PC-9 (cell line): ENCODE measurements around the gene PET100. TPM values are rescaled to one million over a fixed set of nuclear protein-coding genes. Genes with fewer than 3 reads are reported as not detected.

Experiments used
- BruUV-seq: library from RNA; stranded (reverse); fragments of 400-500 nt; replicated peaks from 2 replicates; lab custom pipeline; 2021; lab: Mats Ljungman, UMichigan
- CTCF ChIA-PET: fragments of 300-600 bp; sonication (Branson Sonifier 250); formaldehyde crosslinking; loops from one replicate; lab custom pipeline; 2022; ENCODE audit warnings: antibody characterized with exemption; lab: Charles Lee
- POLR2A ChIA-PET: fragments of 300-600 bp; sonication (Branson Sonifier 250); formaldehyde crosslinking; loops from one replicate; lab custom pipeline; 2022; ENCODE audit warnings: antibody characterized with exemption; ENCODE audit not compliant: unreplicated experiment; lab: Charles Lee
- DNase-seq, 2 experiments: peaks; one replicate each; pipeline versions ENCODE4 v3.0.0 to v3.0.0-alpha.2; 2015 to 2022; ENCODE audit warnings: mixed read lengths in 1 of 2
- H2AFZ ChIP-seq: fragments of 200-600 bp; sonication (generic); 2 replicates; pipeline ENCODE4 v1.8.1; 2017; ENCODE audit warnings: antibody characterized with exemption
- H3F3A ChIP-seq: fragments of 200-600 bp; sonication (generic); 2 replicates; pipeline ENCODE4 v1.8.1; 2017; ENCODE audit warnings: antibody characterized with exemption, mild to moderate bottlenecking, low read depth; ENCODE audit not compliant: insufficient read depth
- H3K27ac ChIP-seq: fragments of 200-600 bp; sonication (generic); 2 replicates; pipeline ENCODE4 v1.6.1; 2016; ENCODE audit warnings: mixed run types
- H3K27me3 ChIP-seq: fragments of 200-600 bp; sonication (generic); 2 replicates; pipeline ENCODE4 v1.6.1; 2016; ENCODE audit warnings: low read depth, mixed run types; ENCODE audit not compliant: insufficient read depth
- H3K36me3 ChIP-seq: fragments of 200-600 bp; sonication (generic); 2 replicates; pipeline ENCODE4 v1.6.1; 2016; ENCODE audit warnings: low read depth, mixed run types
- H3K4me1 ChIP-seq: fragments of 200-600 bp; sonication (generic); replicated peaks from 2 replicates; pipeline ENCODE4 v1.6.1; 2016; ENCODE audit warnings: mixed run types; ENCODE audit not compliant: insufficient read depth
- H3K4me2 ChIP-seq: fragments of 200-600 bp; sonication (generic); 2 replicates; pipeline ENCODE4 v1.6.1; 2017; ENCODE audit warnings: mixed run types
- H3K4me3 ChIP-seq: fragments of 200-600 bp; sonication (generic); 2 replicates; pipeline ENCODE4 v1.6.1; 2016; ENCODE audit warnings: mixed run types
- H3K79me2 ChIP-seq: fragments of 200-600 bp; sonication (generic); 2 replicates; pipeline ENCODE4 v1.6.1; 2017; ENCODE audit warnings: low read depth, mixed run types
- H3K9me2 ChIP-seq: fragments of 200-600 bp; sonication (generic); 2 replicates; pipeline ENCODE4 v1.8.1; 2017; ENCODE audit warnings: mild to moderate bottlenecking; ENCODE audit not compliant: insufficient read depth
- H3K9me3 ChIP-seq: fragments of 200-600 bp; sonication (generic); 2 replicates; pipeline ENCODE4 v1.8.1; 2016; ENCODE audit warnings: low read depth; ENCODE audit not compliant: insufficient read depth
- H4K20me1 ChIP-seq: fragments of 200-600 bp; sonication (generic); 2 replicates; pipeline ENCODE4 v1.8.1; 2017; ENCODE audit not compliant: insufficient read depth
- CTCF ChIP-seq: fragments of 200-600 bp; sonication (generic); conservative IDR thresholded peaks from 2 replicates; pipeline ENCODE4 v1.6.1; 2017; ENCODE audit warnings: mixed run types, antibody characterized with exemption, mild to moderate bottlenecking, moderate library complexity
- EZH2 ChIP-seq: fragments of 200-600 bp; sonication (generic); IDR thresholded peaks from 2 replicates; pipeline ENCODE4 v1.8.0; 2017; ENCODE audit warnings: antibody characterized with exemption, low read depth
- intact Hi-C: fragments of 100-400 bp; cut with micrococcal nuclease; formaldehyde crosslinking; loops from one replicate; pipeline ENCODE4 v1.10.0; 2022; ENCODE audit not compliant: unreplicated experiment
- total RNA-seq: library from RNA; stranded (reverse); gene quantifications from 2 replicates; pipeline ENCODE4 v1.2.3, GENCODE V29; 2021

Gene PET100
- total RNA-seq, 1 experiment from 2014 or later = 149 TPM

GRCh38 chr19:7670150-7670783, 40.7 kb downstream of the PET100 start:
- H3K9me3 ChIP-seq = 0 out of 2 replicates have a peak, but pooled peaks cover 3% of the 10 kb centered on the region
- H3K36me3 ChIP-seq = no peaks in the 10 kb centered on the region
- no peak for DNase-seq
- no peak overlapping the region for H3K4me3 ChIP-seq
- no peak overlapping the region for H3K4me2 ChIP-seq
- no TSS peak for BruUV-seq
- peaks cover 8% of the 10 kb centered on the region; the same call in 1 of the 2 replicates for H3K4me1 ChIP-seq
- no peaks in the 10 kb centered on the region for H3K9me2 ChIP-seq
- H3K27me3 ChIP-seq = peaks cover 72% of the 10 kb centered on the region
- no peak overlapping the region for H2AFZ ChIP-seq
- TF ChIP-seq EZH2 = no peak
- no peak for TF ChIP-seq CTCF
- intact Hi-C loops = loop anchor here (10.0 kb wide), 2 partner anchors 255 to 315 kb away; partner anchors contain the start of genes CTXN1 and SNAPC2
- H4K20me1 ChIP-seq = no peaks in the 10 kb centered on the region
- ChIA-PET CTCF (interaction anchor here (0.8 kb wide), 1 partner anchor 266 kb away, joined by 3 read pairs; no protein-coding TSS in a partner anchor), POLR2A (no interaction called here)
- no peaks in the 10 kb centered on the region for H3K79me2 ChIP-seq
- H3F3A ChIP-seq = no peaks in the 10 kb centered on the region
- no peak overlapping the region for H3K27ac ChIP-seq

- Histone ChIP-seq H3K36me3 (no peaks in the 10 kb centered on the region), H4K20me1 (no peaks in the 10 kb centered on the region), H3K4me1 (peaks cover 8% of the 10 kb centered on the region; the same call in 1 of the 2 replicates), H3K27ac (no peak overlapping the region), H3K27me3 (peaks cover 76% of the 10 kb centered on the region), H3K4me2 (no peak overlapping the region), H3K4me3 (no peak overlapping the region), H3F3A (no peaks in the 10 kb centered on the region), H3K9me3 (0 out of 2 replicates have a peak, but pooled peaks cover 3% of the 10 kb centered on the region), H2AFZ (no peak overlapping the region), H3K9me2 (no peaks in the 10 kb centered on the region), H3K79me2 (no peaks in the 10 kb centered on the region)
- CTCF ChIA-PET = interaction anchor here (0.8 kb wide), 1 partner anchor 266 kb away, joined by 3 read pairs; no protein-coding TSS in a partner anchor
- intact Hi-C loops = loop anchor here (10.0 kb wide), 2 partner anchors 254 to 316 kb away; partner anchors contain the start of genes CTXN1 and SNAPC2
- BruUV-seq = no TSS peak
- no peak for DNase-seq
- POLR2A ChIA-PET = no interaction called here
- TF ChIP-seq CTCF (no peak), EZH2 (no peak)
Measured at GRCh38 chr19:7670790-7671189, 41.2 kb downstream of the PET100 start.

GRCh38 chr19:7672522-7672921, 42.9 kb downstream of the PET100 start:
- BruUV-seq = no TSS peak
- H3K9me2 ChIP-seq = no peaks in the 10 kb centered on the region
- intact Hi-C loops = loop anchor here (10.0 kb wide), 2 partner anchors 252 to 318 kb away; partner anchors contain the start of genes CTXN1 and SNAPC2
- no peaks in the 10 kb centered on the region for H4K20me1 ChIP-seq
- no peak overlapping the region for H3K27ac ChIP-seq
- no peak for TF ChIP-seq CTCF
- TF ChIP-seq EZH2 = no peak
- no peak overlapping the region for H2AFZ ChIP-seq
- H3K36me3 ChIP-seq = no peaks in the 10 kb centered on the region
- H3K4me2 ChIP-seq = no peak overlapping the region
- H3K9me3 ChIP-seq = 0 out of 2 replicates have a peak, but pooled peaks cover 3% of the 10 kb centered on the region
- CTCF ChIA-PET = no interaction called here
- peaks cover 83% of the 10 kb centered on the region for H3K27me3 ChIP-seq
- POLR2A ChIA-PET = interaction anchor here (0.7 kb wide), 1 partner anchor 1651 kb away, joined by 3 read pairs; no protein-coding TSS in a partner anchor
- H3K4me3 ChIP-seq = no peak overlapping the region
- peaks cover 7% of the 10 kb centered on the region; the same call in 1 of the 2 replicates for H3F3A ChIP-seq
- no peaks in the 10 kb centered on the region for H3K79me2 ChIP-seq
- peaks cover 11% of the 10 kb centered on the region; the same call in 1 of the 2 replicates for H3K4me1 ChIP-seq
- DNase-seq = no peak
